Measurements from ENCODE around the gene FLOT2. TPM values are rescaled to one million over a fixed set of nuclear protein-coding genes. Genes with fewer than 3 reads are reported as not detected.

FLOT2 gene
- polyA plus RNA-seq, 1 of the 3 experiments (the other 2 are of a cell fraction), result 105 TPM

DNA sequence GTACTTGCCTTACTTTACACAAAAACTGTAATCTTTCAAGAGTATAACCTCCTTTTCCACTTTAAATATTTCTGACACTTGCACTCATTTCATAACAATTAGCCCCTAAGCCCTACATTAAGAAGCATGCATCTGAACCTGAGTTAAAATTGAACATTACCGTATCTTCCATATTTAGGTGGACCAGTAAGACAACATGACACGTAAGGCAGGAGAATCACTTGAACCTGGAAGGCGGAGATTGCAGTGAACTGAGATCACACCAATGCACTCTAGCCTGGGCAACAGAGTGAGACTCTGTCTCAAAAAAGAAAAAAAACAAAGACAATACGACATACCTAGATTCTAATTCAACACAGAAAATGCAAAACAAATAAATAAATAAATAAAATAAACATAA is 46.8 kb upstream of the FLOT2 start (continued):
- TF ChIP-seq REST (IDR thresholded peaks at IDR 0.05; ENCODE audit: low read depth, low read length), result no peak

GRCh38 chr17:28942925-28943324 is 45.4 kb upstream of the FLOT2 start:
- Histone ChIP-seq H3K27ac (ENCODE audit: low read depth in 2 of 2, low read length in 1 of 2) (no peak overlapping the region), H3K4me1 (ENCODE audit: control insufficient read depth in 1 of 2, insufficient read depth in 2 of 2, low read depth in 1 of 2, low read length in 1 of 2) (peaks cover 4 to 29% of the 10 kb centered on the region in 2 experiments; a peak in 3 of 4 replicates), H3K9me2 (no peaks in the 10 kb centered on the region), H3K9ac (no peak overlapping the region), H3K9me3 (no peaks in the 10 kb centered on the region), H3K79me2 (ENCODE audit: insufficient read depth) (peaks cover 96% of the 10 kb centered on the region), H3K27me3 (ENCODE audit: insufficient read depth) (no peaks in the 10 kb centered on the region), H3F3A (replicated peaks; ENCODE audit: insufficient read depth) (peaks cover 34% of the 10 kb centered on the region), H2AFZ (ENCODE audit: low read depth) (no peak overlapping the region), H3K4me2 (no peak overlapping the region), H4K20me1 (ENCODE audit: insufficient read depth) (peaks cover 61% of the 10 kb centered on the region), H3K4me3 (ENCODE audit: low read depth in 2 of 2, low read length in 1 of 2) (no peak overlapping the region), H3K36me3 (replicated peaks in 1 of 2; ENCODE audit: control insufficient read depth in 1 of 2, insufficient read depth in 2 of 2, low read length in 1 of 2) (peaks cover 24 to 29% of the 10 kb centered on the region in 2 experiments)
- no peak for DNase-seq
- POLR2A ChIA-PET, result no interaction called here
- 85% methylated on average over 2 of the region's 2 CpGs for WGBS (ENCODE audit: low lambda C conversion rate)
- CTCF ChIA-PET, result interaction anchor here (0.9 to 2.3 kb wide), 7 partner anchors 9 to 173 kb away, joined by 3 to 12 read pairs (median 3); partner anchors contain the start of gene PHF12
- TF ChIP-seq RCOR1 (IDR thresholded peaks at IDR 0.05; ENCODE audit: low read length), result no peak
- TF ChIP-seq TCF12 (IDR thresholded peaks at IDR 0.05), result no peak
- TF ChIP-seq GATA2 (CRISPR knock-in tag; IDR thresholded peaks at IDR 0.05), result no peak
- no peak for TF ChIP-seq GABPA (IDR thresholded peaks at IDR 0.05; ENCODE audit: low read depth)
- TF ChIP-seq, protein P1, sequence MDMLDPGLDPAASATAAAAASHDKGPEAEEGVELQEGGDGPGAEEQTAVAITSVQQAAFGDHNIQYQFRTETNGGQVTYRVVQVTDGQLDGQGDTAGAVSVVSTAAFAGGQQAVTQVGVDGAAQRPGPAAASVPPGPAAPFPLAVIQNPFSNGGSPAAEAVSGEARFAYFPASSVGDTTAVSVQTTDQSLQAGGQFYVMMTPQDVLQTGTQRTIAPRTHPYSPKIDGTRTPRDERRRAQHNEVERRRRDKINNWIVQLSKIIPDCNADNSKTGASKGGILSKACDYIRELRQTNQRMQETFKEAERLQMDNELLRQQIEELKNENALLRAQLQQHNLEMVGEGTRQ (IDR thresholded peaks at IDR 0.05; ENCODE audit: borderline replicate concordance, low read depth, low read length), result no peak
- TF ChIP-seq, protein P2, sequence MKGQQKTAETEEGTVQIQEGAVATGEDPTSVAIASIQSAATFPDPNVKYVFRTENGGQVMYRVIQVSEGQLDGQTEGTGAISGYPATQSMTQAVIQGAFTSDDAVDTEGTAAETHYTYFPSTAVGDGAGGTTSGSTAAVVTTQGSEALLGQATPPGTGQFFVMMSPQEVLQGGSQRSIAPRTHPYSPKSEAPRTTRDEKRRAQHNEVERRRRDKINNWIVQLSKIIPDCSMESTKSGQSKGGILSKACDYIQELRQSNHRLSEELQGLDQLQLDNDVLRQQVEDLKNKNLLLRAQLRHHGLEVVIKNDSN (IDR thresholded peaks at IDR 0.05; ENCODE audit: borderline replicate concordance, low read depth), result no peak
- no peak for TF ChIP-seq RXRA (IDR thresholded peaks at IDR 0.05; ENCODE audit: borderline replicate concordance, low read depth)
- TF ChIP-seq NFIC (IDR thresholded peaks at IDR 0.05; ENCODE audit: borderline replicate concordance), result no peak
- TF ChIP-seq ZBTB33 (IDR thresholded peaks at IDR 0.05; ENCODE audit: borderline replicate concordance, low read depth), result no peak
- TF ChIP-seq MEF2A (IDR thresholded peaks at IDR 0.05; ENCODE audit: borderline replicate concordance, low read depth), result no peak
- TF ChIP-seq, protein P3, sequence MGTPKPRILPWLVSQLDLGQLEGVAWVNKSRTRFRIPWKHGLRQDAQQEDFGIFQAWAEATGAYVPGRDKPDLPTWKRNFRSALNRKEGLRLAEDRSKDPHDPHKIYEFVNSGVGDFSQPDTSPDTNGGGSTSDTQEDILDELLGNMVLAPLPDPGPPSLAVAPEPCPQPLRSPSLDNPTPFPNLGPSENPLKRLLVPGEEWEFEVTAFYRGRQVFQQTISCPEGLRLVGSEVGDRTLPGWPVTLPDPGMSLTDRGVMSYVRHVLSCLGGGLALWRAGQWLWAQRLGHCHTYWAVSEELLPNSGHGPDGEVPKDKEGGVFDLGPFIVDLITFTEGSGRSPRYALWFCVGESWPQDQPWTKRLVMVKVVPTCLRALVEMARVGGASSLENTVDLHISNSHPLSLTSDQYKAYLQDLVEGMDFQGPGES (IDR thresholded peaks at IDR 0.05; ENCODE audit: low read depth, low read length), result no peak
- TF ChIP-seq ELF1 (IDR thresholded peaks at IDR 0.05), result no peak
- TF ChIP-seq MXI1 (IDR thresholded peaks at IDR 0.05; ENCODE audit: low read depth, low read length), result no peak
- TF ChIP-seq PBX3 (IDR thresholded peaks at IDR 0.05), result no peak
- TF ChIP-seq NRF1 (IDR thresholded peaks at IDR 0.05; ENCODE audit: low read depth, low read length), result no peak
- no peak for TF ChIP-seq REST (IDR thresholded peaks at IDR 0.05; ENCODE audit: low read depth, low read length)
